H1 (cell line): ENCODE measurements around the gene MPHOSPH8. TPM values are rescaled to one million over a fixed set of nuclear protein-coding genes. Genes with fewer than 3 reads are reported as not detected.

Experiments
- RXRA ChIP-seq: IDR thresholded peaks from 2 replicates; pipeline ENCODE4 v1.6.1; 2011; ENCODE audit warnings: low read depth, mild to moderate bottlenecking, low read length, moderate library complexity; ENCODE audit not compliant: insufficient read depth
- polyA plus RNA-seq, 7 experiments: library from polyadenylated mRNA; depleted of rRNA in 3 of 7; stranded (reverse) in 5 of 7; unstranded in 2 of 7; fragments of >200 nt in 5 of 7; fragments of 200-250 nt in 2 of 7; gene quantifications; 1 replicate in 5 of 7; 2 replicates in 1 of 7; 4 replicates in 1 of 7; pipeline versions ENCODE4 v1.2.1 to v1.2.3, GENCODE V29; 2011 to 2013; ENCODE audit warnings: missing spikeins in 2 of 7, mixed read lengths in 2 of 7
- total RNA-seq: library from RNA; stranded (reverse); fragmentation: NEBNext Ultra II Directional; extraction: Animal tissue kit (Norgen Biotek cat#: 25700); gene quantifications from 2 replicates; pipeline ENCODE4 v1.2.1, GENCODE V29; 2021

Gene MPHOSPH8
- total and polyA plus RNA-seq, 2 of the 8 experiments (the other 6 are each of a cell fraction or from before 2014, with no cell fraction given): 8.3 to 20.5 TPM

GRCh38 chr13:19668778-19669177 lies 35.3 kb downstream of the MPHOSPH8 start (continued):
- no peak for TF ChIP-seq RXRA
